HEK293T (cell line): ENCODE measurements around the gene SCYL1.
A peak's percentile ranks its signal among the peaks of the same experiment; 100 is the strongest.

ENCODE experiments used
- ARNT ChIP-seq: fragments of 450-650 bp; IDR thresholded peaks from 2 replicates; pipeline ENCODE4 v1.6.1; 2017; ENCODE audit warnings: mild to moderate bottlenecking
- ELF4 ChIP-seq: fragments of 450-650 bp; IDR thresholded peaks from 2 replicates; pipeline ENCODE4 v1.6.1; 2017; ENCODE audit warnings: antibody characterized with exemption
- FOXA1 ChIP-seq: fragments of 450-650 bp; IDR thresholded peaks from 2 replicates; pipeline ENCODE4 v1.6.1; 2016; ENCODE audit warnings: mild to moderate bottlenecking
- FOXM1 ChIP-seq: fragments of 450-650 bp; IDR thresholded peaks from 2 replicates; pipeline ENCODE4 v1.6.1; 2017; ENCODE audit warnings: mild to moderate bottlenecking, borderline replicate concordance
- SP1 ChIP-seq: fragments of 450-650 bp; IDR thresholded peaks from 2 replicates; pipeline ENCODE4 v1.6.1; 2017
- SUZ12 ChIP-seq: fragments of 450-650 bp; IDR thresholded peaks from 2 replicates; pipeline ENCODE4 v1.6.1; 2016; ENCODE audit warnings: mild to moderate bottlenecking
- TARDBP ChIP-seq: fragments of 450-650 bp; IDR thresholded peaks from 2 replicates; pipeline ENCODE4 v1.6.1; 2016
- TF ChIP-seq, protein P1 (sequence below): fragments of 450-650 bp; IDR thresholded peaks from 2 replicates; pipeline ENCODE4 v1.6.1; 2016

DNA sequence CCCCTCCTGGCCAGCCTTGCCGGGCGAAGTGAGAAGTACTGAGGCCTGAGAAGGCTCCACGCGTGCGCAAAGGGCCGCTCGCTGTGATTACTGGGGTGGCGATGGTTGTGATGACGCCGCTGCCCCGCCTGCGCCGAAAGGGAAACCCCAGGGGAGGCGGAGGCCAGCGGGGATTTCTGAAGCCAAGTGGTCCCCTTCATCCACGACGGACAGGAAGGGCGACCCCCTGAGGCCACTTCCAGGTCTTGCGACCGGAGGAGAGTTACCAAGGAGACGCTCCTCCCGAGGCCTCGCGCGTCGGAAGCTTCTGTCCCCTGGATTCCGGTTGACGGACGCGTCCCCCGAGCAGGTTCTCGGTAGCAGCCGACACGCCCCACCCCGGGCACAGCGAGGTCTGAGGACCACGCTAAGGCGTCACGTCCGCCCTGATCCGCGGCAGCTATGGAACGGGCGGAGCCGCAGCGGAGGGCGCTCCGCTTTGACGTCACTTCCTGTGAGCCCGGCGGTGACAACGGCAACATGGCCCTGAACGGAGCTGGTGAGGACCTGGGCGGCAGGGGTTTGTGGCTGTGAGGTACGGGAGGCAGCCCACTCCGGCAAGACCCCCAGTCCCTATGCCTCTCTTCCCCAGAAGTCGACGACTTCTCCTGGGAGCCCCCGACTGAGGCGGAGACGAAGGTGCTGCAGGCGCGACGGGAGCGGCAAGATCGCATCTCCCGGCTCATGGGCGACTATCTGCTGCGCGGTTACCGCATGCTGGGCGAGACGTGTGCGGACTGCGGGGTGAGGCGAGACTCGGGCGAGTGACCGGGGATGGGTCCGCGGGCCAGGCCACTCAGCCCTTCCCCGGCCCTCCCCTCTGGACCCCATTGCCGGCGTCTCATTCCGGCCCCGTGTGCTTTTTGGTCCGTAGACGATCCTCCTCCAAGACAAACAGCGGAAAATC lies 45.4 kb downstream of the SCYL1 start, which contains the start of gene ZNRD2:
- TF ChIP-seq ELF4, result no peak
- TF ChIP-seq SUZ12, result no peak
- no peak for TF ChIP-seq FOXA1
- TF ChIP-seq ARNT, result no peak
- TF ChIP-seq SP1, result no peak
- TF ChIP-seq, protein P1, sequence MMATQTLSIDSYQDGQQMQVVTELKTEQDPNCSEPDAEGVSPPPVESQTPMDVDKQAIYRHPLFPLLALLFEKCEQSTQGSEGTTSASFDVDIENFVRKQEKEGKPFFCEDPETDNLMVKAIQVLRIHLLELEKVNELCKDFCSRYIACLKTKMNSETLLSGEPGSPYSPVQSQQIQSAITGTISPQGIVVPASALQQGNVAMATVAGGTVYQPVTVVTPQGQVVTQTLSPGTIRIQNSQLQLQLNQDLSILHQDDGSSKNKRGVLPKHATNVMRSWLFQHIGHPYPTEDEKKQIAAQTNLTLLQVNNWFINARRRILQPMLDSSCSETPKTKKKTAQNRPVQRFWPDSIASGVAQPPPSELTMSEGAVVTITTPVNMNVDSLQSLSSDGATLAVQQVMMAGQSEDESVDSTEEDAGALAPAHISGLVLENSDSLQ, result peak; percentile 94
- TF ChIP-seq TARDBP, result no peak
- TF ChIP-seq FOXM1, result no peak
